ENCODE data around the gene CHCHD6.
"Not testable (repeated sequence)": the region's sequence is repeated elsewhere in the genome, so short reads cannot be mapped to it uniquely, and the experiment has no call there.

Gene CHCHD6

DNA sequence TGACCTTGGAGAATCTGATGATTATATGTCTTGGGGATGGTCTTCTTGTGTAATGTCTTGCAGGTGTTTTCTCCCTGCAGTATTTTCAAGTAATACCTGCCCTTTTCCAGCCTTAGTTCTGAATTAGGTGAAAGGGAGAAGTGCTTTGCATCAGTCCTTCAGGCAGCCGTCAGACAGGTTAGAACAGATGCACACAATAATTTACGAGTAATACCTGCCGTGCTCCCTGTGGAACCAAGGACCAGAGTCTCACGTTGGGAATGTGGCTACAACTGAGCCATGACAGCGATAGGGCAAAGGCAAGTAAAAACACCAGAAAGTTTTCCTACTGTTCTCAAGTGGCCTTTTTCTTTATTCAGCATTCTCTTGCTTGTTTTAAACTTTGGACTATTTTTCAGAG, 69.1 kb downstream of the CHCHD6 start:
- no peak for DNase-seq

DNA sequence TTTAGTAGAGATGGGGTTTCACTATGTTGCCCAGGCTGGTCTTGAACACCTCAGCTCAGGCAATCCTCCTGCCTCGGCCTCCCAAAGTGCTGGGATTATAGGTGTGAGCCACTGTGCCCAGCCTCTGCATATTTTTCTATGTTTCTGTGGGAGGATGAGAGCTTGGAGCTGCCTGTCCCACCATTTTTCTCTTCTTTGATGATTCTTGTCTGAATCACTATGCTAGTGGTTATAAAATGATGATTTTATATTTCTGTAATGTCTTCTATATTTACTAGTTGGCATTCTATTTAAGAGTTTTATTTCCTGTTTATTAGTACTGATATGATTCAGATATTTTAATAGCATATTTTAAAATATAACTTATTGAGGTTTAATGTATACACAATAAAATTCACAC, 69.7 kb downstream of the CHCHD6 start:
- no peak for DNase-seq

DNA sequence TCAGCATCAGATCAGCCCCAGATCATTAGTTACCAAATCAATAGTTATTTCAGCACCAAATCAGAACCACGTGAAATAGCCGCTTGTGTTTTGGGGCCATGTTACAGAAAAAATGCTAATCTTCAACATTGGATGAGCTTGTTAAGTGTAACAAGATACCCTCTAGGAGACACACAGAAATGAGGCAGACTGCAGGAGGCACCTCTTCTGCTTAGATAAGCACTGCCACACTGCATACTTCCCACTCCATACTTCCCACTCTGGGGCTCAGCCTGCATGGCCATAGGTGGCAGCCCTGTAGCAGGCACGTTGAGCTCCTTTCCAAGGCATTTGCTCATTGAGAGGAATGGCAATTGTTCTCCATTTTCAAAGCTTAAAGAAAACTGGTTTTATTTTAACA, 73.3 kb downstream of the CHCHD6 start:
- DNase-seq, result no peak

DNA sequence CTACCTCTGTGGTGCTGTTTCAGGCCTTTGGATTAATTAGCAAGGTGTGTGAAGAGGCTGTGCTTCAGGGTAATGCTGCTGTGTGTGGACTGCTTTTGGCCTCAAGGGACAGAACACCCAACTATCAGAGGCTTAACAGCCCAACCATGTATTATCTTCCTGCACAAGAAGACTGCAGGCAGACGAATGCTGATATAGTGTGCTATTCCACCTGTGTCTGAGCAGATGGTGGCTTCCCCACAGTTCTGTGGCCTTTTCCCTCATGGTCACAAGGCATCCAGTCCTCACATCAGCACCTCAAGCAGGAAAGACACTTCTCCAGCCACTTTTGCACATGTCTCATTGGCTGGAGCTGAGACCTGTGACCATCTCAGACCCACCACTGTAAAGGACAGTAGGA, 76.6 kb downstream of the CHCHD6 start:
- no peak for DNase-seq

DNA sequence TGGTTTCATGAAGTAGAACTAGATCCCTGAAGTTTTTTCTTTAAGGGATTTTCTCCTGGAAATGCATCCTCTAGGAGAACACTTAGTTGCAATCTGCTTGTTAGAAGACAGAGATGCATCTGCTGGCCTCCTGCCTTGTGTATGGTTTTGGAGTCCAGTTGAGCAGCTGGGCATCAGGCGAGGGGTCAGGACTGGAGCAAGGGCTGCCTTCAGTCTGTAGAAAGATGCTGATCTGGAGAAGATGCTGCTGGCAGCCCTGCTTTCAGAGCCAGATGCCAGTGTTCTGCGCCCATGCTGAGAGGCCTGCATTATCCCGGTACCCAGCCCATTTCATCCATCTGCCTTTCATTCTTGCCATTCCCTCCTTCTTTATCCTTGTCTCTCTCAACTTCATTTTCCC, 77.4 kb downstream of the CHCHD6 start:
- DNase-seq, result no peak

DNA sequence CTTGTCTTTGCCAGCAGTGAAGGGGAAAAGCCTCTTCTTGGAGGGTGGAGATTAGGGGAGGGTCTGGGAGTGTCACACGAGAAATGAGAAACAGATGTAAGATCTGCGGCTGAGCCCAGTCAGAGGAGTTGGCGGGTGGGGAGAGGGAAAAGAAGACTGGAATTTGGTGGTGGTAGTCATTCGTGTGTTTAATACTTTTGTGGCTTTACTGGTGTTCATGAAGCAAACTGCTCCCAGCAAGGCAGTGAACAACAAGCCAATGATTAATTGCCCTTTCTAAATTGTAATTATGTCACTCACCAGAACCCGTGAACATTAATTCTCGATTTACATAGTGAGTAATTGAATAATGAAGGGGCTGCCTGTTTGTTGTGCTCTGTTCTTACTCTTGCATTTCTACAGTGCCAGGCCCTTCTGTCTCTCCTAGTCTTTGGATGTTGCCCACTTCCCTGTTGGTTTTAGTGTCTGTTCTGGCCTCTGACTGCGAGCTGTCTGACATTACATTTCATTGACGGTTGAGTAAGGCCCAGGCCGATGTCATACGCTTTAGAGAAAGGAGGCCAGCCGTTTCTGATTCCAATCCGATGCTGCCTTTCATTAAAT, 78.0 kb downstream of the CHCHD6 start:
- DNase-seq, result no peak

DNA sequence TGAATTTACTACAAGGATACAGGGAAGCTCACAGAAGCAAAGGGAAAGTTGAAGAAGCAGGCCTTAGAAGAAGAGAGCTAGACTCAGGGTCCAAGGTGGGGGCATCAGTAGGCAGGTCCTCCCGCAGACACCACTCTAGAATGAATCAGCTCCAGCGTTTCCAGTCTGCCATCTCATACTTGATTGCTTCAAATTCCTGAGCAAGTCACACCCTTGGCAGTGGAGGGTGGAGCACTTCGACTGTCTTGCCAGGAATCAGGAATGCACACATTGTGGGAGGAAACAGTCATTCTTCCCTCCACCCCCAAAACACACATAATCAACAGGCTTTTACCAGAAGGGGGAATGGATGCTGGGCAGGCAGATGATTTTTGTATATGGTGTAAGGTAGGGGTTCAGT, 78.5 kb downstream of the CHCHD6 start:
- DNase-seq, result no peak

DNA sequence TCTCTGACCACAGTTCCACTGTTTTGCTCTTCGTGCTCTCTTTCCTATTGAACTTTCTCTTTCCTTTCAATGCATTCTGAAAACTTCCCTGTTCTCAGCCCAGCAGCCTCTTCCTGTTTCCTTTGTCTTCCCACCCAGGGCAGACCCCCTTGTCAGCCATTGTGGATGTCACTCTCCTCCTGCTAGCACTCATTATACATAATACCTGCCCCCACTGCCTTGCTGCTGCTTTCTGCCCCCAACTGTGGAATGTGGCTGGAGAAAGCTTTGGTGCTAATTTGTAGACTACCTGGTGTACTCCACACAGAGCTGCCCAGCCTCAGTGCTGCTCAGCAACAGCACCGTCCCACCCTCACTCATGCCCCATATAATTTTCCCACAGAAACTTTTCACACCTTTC, 80.2 kb downstream of the CHCHD6 start:
- no peak for DNase-seq

DNA sequence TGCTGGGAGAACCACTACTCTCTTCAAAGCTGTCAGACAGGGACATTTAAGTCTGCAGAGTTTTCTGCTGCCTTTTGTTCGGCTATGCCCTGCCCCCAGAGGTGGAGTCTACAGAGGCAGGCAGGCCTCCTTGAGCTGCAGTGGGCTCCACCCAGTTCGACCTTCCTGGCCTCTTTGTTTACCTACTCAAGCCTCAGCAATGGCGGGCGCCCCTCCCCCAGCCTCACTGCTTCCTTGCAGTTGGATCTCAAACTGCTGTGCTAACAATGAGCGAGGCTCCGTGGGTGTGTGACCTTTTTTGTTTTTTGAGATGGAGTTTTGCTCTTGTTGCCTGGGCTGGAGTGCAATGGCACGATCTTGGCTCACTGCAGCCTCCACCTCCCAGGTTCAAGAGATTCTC, 87.3 kb downstream of the CHCHD6 start:
- not testable (repeated sequence) for DNase-seq

DNA sequence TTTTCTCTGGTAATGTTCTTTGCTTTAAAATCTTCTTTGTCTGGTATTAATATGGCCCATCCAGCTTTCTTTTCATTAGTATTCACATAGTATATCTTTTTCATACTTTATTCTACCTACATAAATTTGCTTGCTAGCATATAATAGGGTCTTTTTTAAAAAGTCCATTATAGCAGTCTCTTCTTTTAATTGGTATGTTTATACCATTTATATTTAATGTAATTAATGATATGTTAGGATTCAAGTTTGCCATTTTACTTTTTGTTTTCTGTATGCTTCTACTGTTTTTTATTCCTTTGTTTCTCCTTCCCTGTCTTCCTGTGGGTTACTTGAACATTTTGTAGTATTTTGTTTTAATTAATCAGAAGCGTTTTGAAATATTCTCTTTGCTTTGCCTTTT, 89.0 kb downstream of the CHCHD6 start:
- DNase-seq, result no peak

DNA sequence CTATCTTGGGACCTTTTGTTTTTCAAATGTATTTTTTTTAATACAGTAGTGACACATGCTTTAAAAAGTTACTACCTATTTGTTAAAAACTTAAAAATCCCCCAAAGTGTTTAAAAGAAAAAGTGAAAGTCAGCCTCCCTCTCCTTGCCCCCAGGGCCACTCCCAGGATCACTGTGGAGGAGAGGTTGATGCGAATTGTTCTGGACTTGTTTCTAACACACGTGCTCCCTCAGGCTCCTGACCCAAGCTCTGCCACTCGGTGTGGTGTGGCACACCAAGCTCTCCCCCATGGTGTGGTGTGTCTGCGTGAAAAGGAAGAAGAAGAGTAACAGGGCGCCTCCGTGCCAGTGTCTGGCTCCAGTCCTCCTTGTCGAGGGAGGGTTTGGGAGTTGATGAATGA, 93.5 kb downstream of the CHCHD6 start:
- no peak for DNase-seq

DNA sequence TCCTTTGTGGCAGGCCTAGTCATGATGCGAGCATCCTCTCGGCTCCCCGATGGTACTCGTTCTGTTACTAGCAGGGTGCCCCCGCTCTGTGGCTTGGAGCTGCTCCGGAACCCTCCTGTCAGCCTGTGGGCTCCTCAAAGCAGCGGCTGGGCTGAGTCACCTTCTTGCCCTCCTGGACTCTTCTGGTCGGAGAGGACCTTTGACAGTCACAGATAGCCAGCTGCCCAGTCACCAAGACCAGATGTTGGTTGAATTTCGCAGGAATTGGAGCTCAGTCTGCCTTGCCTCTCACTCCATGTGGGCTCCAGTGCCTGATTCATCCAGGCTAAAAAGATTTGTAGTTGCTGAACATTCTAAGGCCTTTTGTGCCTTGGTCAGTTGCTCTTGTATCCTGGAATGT, 94.5 kb downstream of the CHCHD6 start:
- DNase-seq, result no peak

DNA sequence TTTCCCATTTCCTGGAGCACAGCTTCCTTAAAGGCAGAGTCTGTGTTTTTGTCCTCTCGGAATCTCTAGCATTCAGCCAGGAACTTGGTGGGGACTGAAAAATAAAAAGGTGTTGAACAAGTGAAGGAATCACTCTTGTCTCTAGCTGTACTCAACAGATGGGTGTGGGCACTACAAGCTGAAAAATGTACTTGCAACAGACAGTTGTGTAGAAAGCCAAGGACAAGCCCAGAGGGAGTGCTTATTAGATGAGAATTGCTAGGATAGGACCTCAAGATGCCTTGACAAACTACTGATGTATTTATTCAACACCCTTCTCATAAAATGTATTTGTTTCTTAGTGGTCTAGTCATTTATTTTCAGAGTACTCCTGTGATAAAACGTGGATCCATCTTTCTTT, 95.1 kb downstream of the CHCHD6 start:
- no peak for DNase-seq

DNA sequence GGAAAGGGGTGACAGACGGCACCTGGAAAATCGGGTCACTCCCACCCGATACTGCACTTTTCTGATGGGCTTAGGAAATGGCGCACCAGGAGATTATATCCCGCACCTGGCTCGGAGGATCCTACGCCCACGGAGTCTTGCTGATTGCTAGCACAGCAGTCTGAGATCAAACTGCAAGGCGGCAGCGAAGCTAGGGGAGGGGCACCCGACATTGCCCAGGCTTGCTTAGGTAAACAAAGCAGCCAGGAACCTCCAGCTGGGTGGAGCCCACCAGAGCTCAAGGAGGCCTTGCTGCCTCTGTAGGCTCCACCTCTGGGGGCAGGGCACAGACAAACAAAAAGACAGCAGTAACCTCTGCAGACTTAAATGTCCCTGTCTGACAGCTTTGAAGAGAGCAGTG, 97.3 kb downstream of the CHCHD6 start:
- DNase-seq, result not testable (repeated sequence)

DNA sequence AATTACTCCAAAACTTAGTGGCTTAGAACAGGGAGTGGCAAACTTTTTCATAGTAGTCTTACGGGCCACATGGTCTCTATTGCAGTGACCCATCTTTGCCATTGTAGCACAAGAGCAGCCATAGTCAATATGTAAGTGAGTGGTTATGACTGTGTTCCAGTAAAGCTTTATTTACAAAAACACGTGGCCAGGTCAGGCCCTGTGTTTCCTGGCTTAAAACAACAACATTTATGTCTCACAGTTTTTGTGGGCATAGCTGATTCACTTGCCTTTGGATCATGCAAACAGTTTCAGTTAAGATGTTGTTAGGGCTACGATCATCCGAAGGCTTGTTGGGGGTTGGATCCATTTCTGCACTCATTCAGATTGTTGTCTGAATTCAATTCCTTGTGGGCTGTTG, 103.8 kb downstream of the CHCHD6 start:
- no peak for DNase-seq

DNA sequence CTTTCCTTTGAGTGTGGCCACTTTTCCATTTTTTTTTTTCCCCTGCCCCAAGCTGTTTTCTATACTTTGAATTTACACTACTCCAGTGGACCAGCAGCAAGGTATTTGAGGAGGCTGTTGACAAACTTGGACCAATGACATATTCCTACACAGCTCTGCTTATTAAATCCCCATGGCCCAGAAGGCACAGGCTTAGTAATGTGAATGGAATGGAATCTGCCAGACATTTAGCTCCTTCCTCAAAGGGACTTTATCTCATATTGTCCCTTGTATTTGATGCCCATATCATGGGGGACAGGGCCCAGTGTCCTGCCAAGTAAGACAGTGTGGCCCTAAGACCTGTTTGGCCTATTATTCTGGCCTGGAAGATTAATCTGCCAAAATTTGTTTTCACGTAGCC, 107.5 kb downstream of the CHCHD6 start:
- DNase-seq, result no peak

DNA sequence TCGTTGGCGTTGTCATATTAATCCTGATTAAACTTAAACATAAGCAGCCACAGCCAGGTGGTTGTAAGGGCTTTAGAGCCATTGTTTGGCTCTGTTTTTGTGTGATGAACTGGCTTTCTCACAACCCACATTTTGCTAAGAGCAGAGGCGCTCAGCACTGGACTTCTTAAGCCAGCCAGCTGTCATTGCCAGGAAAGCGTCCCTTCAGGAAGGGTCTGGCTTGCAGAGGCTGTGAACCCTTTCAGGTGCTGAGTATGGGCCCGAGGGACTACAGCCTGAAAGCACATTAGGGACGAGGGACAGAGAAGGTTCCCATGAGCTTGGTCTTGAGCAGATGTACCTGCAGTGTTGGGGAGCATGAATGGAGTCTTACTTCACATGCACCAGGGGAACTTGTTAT, 112.3 kb downstream of the CHCHD6 start:
- no peak for DNase-seq

DNA sequence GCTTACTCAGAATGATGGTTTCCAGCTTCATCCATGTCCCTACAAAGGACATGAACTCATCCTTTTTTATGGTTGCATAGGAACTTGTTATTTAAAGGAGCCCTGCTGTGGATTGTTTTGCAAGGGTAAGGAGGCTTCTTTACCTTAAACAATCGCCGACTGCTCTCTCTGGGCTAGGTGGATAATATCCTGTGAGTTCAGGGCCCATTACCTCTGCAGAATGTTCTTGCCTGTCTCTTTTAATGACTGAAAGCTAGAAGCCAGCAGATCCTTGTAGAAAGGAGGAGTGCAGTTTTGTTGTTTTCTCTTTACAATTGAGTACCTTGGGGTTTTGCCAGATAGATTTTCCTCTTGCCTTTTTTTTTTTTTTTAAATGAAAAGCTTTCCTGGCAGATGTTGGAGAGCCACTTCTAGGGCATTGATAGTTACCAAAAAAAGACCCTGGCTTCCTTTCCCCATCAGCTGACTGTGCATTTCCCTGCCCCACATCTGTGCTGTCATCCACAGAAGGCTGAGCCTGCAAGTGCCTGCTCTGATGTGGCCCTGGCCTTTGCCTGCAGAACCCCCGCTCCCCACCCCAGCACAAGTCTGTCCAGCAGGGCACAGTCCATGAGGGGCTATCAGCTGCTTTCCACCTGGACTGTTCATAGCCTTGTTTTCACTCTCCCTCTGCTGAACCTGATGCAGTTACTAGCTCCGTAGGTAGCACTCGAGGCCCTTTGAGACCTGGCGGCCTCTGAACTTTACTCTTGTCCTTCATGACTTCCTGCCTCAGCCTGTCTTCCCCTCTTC, 113.1 kb downstream of the CHCHD6 start:
- no peak for DNase-seq

DNA sequence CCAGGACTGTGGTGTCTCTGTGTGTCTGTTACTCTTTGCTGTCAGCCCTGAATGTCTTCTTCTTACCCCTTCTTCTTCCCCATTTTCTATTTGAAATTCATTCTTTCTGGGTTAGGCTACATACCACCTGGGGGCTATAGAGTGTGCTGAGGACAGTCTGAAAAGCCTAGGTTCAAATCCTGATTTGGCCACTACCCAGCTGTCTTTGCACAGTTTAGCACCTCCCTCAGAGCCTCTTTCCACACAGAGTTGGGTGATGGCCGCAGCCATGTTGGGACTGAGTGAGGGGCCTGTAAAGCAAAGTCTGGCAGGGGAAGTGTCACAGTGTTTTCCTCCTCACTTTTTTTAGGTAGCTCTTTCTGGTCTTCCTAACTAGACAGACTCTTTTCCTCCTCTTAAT, 113.7 kb downstream of the CHCHD6 start:
- DNase-seq, result no peak

DNA sequence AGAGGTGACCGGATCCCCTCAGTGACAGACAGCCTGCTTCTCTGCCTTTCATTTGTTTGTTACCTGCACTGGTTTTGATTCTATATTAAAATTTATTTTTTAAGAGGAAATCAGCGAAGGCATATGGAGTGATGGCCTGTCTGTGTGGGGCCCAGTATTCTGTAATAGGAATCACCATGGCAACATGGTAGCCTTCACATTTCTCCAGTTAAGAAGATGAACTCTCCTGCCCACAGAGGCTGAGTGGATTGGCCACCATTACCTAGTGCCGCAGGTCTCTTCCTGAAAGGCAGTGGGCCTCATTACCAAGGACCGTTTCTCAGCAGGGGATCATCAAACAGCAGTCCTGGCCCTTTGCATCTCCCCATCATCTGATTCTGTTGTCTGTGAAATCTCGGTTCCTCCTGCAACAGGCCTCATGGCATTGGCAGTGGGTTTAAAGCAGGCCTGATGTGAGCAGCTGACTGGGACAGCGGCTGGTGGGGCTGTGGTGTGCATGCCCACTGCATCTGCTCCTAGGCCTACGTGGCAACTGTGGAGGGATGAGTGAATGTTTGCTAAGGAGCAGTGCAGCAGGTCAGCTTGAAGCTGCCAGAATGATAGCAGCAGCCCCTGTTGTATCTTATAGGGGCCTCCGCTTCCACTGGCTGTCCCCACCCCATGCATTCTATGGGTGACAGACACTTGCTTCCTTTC, 114.5 kb downstream of the CHCHD6 start:
- DNase-seq, result no peak

DNA sequence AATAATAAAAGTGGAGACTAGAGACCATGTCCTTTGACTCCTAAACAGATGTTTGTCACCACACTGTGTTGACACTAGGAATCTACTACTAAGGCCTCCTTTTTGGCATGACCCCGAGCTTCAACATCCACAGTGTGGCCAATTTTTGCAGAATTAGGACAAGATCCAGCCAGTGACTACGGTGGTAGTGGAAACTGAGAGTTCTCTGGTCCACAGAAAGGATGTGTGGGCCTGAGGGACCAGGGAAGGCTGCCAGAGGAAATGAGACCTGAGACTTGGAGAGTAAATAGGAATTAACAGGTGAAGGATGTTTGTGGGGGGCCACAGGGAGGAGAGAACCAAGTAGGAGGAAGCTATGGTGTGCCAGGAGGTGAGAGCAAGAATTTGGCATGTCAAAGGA, 122.7 kb downstream of the CHCHD6 start:
- DNase-seq, result no peak

DNA sequence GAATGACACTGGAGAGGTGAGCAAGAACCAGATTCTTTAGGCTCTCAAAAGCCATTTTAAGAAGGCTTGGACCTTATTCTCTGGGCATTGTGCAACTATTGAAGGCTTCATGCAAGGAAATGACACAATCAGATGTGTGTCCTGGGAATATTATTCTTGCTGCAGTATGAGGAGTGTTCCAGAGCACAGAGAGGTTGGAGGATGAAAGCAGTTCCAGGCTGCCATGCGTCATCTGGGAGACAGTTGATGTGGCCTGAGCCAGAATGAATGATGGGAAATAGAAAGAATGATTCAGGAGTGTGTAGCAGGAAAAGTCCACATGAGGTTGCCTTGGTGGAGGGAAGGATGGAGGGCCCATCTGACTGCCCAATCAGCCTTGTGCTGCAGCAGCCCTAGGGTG, 123.1 kb downstream of the CHCHD6 start:
- DNase-seq, result no peak

DNA sequence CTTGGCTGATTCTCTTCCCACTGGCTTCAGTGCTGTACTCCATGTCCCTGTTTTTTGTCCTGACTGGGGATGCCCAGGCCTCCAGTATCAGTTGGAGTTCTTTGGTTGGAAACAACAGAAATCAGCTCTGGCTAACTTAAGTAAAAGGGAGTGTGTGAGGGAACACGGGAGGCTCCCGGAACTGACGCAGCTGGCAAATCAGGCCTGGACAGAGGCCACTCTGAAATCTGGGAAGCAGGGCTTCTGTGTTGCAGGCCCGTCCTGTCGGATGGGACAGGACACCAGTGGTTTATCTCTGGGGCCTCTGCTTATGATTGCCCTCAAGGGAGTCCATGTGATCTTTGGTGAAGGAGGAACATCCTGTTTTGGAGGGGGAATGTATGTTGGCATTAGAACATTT, 124.3 kb downstream of the CHCHD6 start:
- DNase-seq, result no peak

DNA sequence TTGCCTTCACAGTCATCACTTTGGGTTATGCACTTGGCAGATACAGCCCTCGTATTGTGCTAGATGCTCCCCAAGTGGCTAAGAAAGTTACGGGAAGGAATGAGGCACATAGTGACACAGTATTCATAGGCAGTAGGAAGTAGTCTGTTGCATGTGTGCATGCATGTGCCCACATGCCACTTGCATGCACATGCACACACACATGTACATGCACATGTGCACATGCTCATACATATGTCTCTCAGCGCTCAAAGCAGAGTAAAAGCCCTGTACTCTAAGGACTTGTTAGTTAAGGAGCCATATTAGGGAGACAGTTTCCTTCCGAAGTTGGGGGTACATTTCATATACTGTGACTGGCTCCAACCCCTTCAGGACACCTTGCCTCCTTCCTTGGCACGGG, 128.9 kb downstream of the CHCHD6 start:
- no peak for DNase-seq

All from bone marrow (tissue), 2 donors.